ENCODE data around the gene LRRC71.

The LRRC71 gene

GRCh38 chr1:156892190-156893047 is 28.0 kb upstream of the LRRC71 start:
- TF ChIP-seq, protein P1, sequence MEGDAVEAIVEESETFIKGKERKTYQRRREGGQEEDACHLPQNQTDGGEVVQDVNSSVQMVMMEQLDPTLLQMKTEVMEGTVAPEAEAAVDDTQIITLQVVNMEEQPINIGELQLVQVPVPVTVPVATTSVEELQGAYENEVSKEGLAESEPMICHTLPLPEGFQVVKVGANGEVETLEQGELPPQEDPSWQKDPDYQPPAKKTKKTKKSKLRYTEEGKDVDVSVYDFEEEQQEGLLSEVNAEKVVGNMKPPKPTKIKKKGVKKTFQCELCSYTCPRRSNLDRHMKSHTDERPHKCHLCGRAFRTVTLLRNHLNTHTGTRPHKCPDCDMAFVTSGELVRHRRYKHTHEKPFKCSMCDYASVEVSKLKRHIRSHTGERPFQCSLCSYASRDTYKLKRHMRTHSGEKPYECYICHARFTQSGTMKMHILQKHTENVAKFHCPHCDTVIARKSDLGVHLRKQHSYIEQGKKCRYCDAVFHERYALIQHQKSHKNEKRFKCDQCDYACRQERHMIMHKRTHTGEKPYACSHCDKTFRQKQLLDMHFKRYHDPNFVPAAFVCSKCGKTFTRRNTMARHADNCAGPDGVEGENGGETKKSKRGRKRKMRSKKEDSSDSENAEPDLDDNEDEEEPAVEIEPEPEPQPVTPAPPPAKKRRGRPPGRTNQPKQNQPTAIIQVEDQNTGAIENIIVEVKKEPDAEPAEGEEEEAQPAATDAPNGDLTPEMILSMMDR (IDR thresholded peaks at IDR 0.05; ENCODE audit: extremely low read depth, missing control alignments), result peak; percentile 72
- peak; percentile 88 for DNase-seq (ENCODE audit: low spot score)

- TF ChIP-seq, protein P1 (IDR thresholded peaks at IDR 0.05; ENCODE audit: extremely low read depth, missing control alignments), result no peak
- DNase-seq (ENCODE audit: low spot score), result no peak
Observed at GRCh38 chr1:156893048-156893953, 27.1 kb upstream of the LRRC71 start, which contains the start of gene PEAR1. Gene PEAR1, plus strand, starts transcription at chr1:156893718. Its CDS starts 10,209 bp downstream, at chr1:156903927.

GRCh38 chr1:156894001-156894400 is 26.4 kb upstream of the LRRC71 start:
- TF ChIP-seq, protein P1 (IDR thresholded peaks at IDR 0.05; ENCODE audit: extremely low read depth, missing control alignments), result no peak
- DNase-seq (ENCODE audit: low spot score), result no peak

DNA sequence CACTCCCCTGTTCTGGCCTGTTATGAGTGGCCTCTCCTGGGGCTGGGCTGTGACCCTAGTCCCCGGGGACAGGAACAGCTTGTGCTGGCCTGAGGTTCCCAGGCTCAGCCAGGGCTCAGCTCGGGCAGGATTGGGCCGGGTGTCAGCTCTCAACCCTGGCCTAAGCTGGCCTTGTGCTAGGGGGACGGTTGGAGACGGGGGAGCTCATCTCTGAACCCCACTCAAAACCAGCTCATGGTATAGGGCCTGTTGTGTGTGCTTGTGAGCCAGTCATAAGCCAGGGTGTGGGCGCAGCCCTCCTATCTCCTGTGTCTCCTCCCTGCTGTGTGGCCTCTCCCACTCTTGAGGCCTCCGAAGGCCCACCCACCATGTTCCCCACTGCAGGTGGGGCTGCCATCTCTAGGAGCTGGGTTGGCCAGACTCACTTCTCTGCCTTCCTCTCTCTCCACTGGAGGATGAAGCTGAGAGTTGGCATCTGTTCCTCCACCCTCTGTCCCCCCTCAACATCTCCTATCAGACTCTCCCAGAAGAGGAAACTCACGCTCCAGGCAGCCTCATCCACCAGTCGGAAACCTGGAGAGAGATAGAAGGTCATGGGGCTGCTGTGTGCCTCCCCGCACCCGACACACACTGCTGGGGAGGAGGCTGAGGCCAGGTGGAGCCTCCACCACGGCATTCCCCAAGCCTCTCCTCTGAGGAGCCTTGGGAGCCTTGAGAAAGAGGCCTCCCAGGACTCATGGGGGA is 25.5 kb upstream of the LRRC71 start:
- no peak for DNase-seq (ENCODE audit: low spot score)
- TF ChIP-seq, protein P1 (IDR thresholded peaks at IDR 0.05; ENCODE audit: extremely low read depth, missing control alignments), result no peak

DNA sequence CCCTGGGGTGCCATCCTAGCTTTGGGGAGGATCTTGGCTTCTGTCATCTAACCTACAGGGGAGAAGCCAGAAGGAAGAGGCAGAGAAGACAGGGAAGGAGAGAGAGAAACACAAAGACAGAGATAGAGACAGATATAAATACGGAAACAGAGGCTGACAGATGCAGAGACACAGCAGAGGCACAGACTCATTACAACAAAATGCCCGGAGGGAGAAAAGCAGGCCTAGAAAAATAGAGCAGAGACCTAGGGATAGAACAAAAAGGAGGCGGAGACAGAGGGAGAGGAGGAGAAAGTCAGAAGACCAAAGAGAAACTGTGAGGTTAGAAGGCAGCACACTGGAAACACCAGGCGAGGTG is 25.0 kb upstream of the LRRC71 start:
- no peak for DNase-seq (ENCODE audit: low spot score)
- TF ChIP-seq, protein P1 (IDR thresholded peaks at IDR 0.05; ENCODE audit: extremely low read depth, missing control alignments), result no peak

DNA sequence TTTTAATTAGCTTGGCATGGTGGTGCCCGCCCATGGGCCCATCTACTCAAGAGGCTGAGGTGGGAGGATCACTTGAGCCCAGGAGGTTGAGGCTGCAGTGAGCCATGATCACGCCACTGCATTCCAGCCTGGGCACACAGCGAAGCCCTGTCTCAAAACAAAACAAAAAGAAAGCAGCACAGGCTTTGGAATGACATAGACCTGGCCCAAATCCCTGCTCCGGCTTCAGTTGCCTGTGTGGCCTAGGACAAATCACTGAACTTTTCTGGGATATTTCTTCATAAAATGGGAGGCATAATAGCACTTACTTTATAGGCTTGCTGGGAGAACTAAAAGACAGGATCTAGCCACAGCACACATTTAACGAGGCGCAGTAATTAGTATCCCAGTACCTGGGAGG is 24.5 kb upstream of the LRRC71 start:
- TF ChIP-seq, protein P1 (IDR thresholded peaks at IDR 0.05; ENCODE audit: extremely low read depth, missing control alignments), result no peak

More for the DNA sequence above, 24.5 kb upstream of the LRRC71 start:
- no peak for DNase-seq (ENCODE audit: low spot score)
